Tibial nerve (tissue), 4 donors: ENCODE measurements around the gene THOC5. TPM values are rescaled to one million over a fixed set of nuclear protein-coding genes. Genes with fewer than 3 reads are reported as not detected.

Experiments
- DNase-seq, 2 donors: peaks; one replicate each; pipeline ENCODE4 v3.0.0-alpha.2; 2019; ENCODE audit warnings: low spot score in 2 of 2
- H3K27ac ChIP-seq, 4 donors: fragments of 200-600 bp; sonication (generic) in 3 of 4; one replicate each; pipeline ENCODE4 v1.5.1; 2017 to 2019; ENCODE audit warnings: mild to moderate bottlenecking in 1 of 4
- H3K27me3 ChIP-seq, 2 donors: fragments of 200-600 bp; sonication (generic) in 1 of 2; one replicate each; pipeline versions ENCODE4 v1.5.1 to v1.6.0; 2017 to 2019
- H3K36me3 ChIP-seq, 3 donors: fragments of 200-600 bp; sonication (generic); one replicate each; pipeline ENCODE4 v1.5.1; 2018 to 2019
- H3K4me1 ChIP-seq, 4 donors: fragments of 200-600 bp; sonication (generic) in 3 of 4; one replicate each; pipeline ENCODE4 v1.5.1; 2017 to 2019
- H3K4me3 ChIP-seq, 4 donors: fragments of 200-600 bp; sonication (generic) in 3 of 4; one replicate each; pipeline ENCODE4 v1.5.1; 2017 to 2019; ENCODE audit warnings: mild to moderate bottlenecking in 1 of 4, moderate library complexity in 1 of 4
- H3K9me3 ChIP-seq, 4 donors: fragments of 200-600 bp; sonication (generic) in 3 of 4; one replicate each; pipeline ENCODE4 v1.5.1; 2017 to 2019
- EP300 ChIP-seq, 2 donors: sonication (generic); formaldehyde crosslinking; IDR thresholded peaks; one replicate each; pipeline ENCODE4 v1.6.1; 2017; ENCODE audit warnings: antibody characterized with exemption in 2 of 2, mild to moderate bottlenecking in 1 of 2
- POLR2A ChIP-seq, 2 donors: fragments of 450-650 bp; IDR thresholded peaks; one replicate each; pipeline ENCODE4 v1.6.1; 2017; ENCODE audit warnings: antibody characterized with exemption in 2 of 2, mild to moderate bottlenecking in 2 of 2, moderate library complexity in 2 of 2
- WGBS, 2 donors: methylation state at CpG; one replicate each; pipeline ENCODE4 v1.1.5; 2018; 5-methylcytosine and 5-hydroxymethylcytosine counted together
- total RNA-seq, 4 donors: library from RNA; depleted of rRNA; stranded (reverse); fragments of >200 nt; gene quantifications; one replicate each; pipeline ENCODE4 v1.1.0, GENCODE V29; 2016
- TF ChIP-seq, protein P1 (sequence below), 5 experiments: fragments of 200-600 bp in 3 of 5; fragments of 450-650 bp in 2 of 5; sonication (generic) in 3 of 5; IDR thresholded peaks; one replicate each; pipeline ENCODE4 v1.5.1; 2016 to 2019; ENCODE audit warnings: antibody characterized with exemption in 5 of 5, mild to moderate bottlenecking in 3 of 5, moderate library complexity in 2 of 5

THOC5 gene
- total RNA-seq, 4 donors from 2014 or later = 31.2 to 65.9 (median 50.3) TPM

GRCh38 chr22:29484642-29485041, 68.9 kb downstream of the THOC5 start:
- no peak for TF ChIP-seq EP300 (IDR thresholded peaks at IDR 0.05)
- TF ChIP-seq, protein P1, sequence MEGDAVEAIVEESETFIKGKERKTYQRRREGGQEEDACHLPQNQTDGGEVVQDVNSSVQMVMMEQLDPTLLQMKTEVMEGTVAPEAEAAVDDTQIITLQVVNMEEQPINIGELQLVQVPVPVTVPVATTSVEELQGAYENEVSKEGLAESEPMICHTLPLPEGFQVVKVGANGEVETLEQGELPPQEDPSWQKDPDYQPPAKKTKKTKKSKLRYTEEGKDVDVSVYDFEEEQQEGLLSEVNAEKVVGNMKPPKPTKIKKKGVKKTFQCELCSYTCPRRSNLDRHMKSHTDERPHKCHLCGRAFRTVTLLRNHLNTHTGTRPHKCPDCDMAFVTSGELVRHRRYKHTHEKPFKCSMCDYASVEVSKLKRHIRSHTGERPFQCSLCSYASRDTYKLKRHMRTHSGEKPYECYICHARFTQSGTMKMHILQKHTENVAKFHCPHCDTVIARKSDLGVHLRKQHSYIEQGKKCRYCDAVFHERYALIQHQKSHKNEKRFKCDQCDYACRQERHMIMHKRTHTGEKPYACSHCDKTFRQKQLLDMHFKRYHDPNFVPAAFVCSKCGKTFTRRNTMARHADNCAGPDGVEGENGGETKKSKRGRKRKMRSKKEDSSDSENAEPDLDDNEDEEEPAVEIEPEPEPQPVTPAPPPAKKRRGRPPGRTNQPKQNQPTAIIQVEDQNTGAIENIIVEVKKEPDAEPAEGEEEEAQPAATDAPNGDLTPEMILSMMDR (IDR thresholded peaks at IDR 0.05) = no peak
- TF ChIP-seq POLR2A (IDR thresholded peaks at IDR 0.05) = no peak
- no peak overlapping the region for H3K4me3 ChIP-seq
- no peak for DNase-seq
- no peaks in the 10 kb centered on the region for H3K9me3 ChIP-seq
- peaks cover 4 to 37% of the 10 kb centered on the region in 2 donors for H3K27me3 ChIP-seq
- 94 to 95% methylated on average over 3 of the region's 3 CpGs for WGBS, 2 donors
- H3K27ac ChIP-seq = no peak overlapping the region
- peaks cover 0 to 23% (median 0%) of the 10 kb centered on the region in 3 donors for H3K36me3 ChIP-seq
- H3K4me1 ChIP-seq = peaks cover 0 to 24% (median 7%) of the 10 kb centered on the region in 4 donors

GRCh38 chr22:29483254-29483653, 70.3 kb downstream of the THOC5 start:
- 96% methylated on average over 13 of the region's 13 CpGs for WGBS, 2 donors

GRCh38 chr22:29482726-29483125, 70.8 kb downstream of the THOC5 start:
- WGBS, 2 donors = 93 to 97% methylated on average over 7 of the region's 7 CpGs
- Histone ChIP-seq H3K9me3 (no peaks in the 10 kb centered on the region), H3K4me1 (peaks cover 0 to 43% (median 7%) of the 10 kb centered on the region in 4 donors), H3K4me3 (no peak overlapping the region), H3K27me3 (peaks cover 4 to 56% of the 10 kb centered on the region in 2 donors), H3K27ac (no peak overlapping the region), H3K36me3 (peaks cover 0 to 21% (median 0%) of the 10 kb centered on the region in 3 donors)
- TF ChIP-seq EP300 (IDR thresholded peaks at IDR 0.05) (no peak), POLR2A (IDR thresholded peaks at IDR 0.05) (no peak)
- TF ChIP-seq, protein P1 (IDR thresholded peaks at IDR 0.05) = no peak
- DNase-seq = no peak

More at GRCh38 chr22:29483254-29483653, 70.3 kb downstream of the THOC5 start:
- Histone ChIP-seq H3K27ac (no peak overlapping the region), H3K4me3 (no peak overlapping the region), H3K36me3 (peaks cover 0 to 23% (median 0%) of the 10 kb centered on the region in 3 donors), H3K4me1 (peaks cover 0 to 38% (median 7%) of the 10 kb centered on the region in 4 donors), H3K9me3 (no peaks in the 10 kb centered on the region), H3K27me3 (peaks cover 4 to 51% of the 10 kb centered on the region in 2 donors)
- TF ChIP-seq EP300 (IDR thresholded peaks at IDR 0.05) = no peak
- TF ChIP-seq, protein P1 (IDR thresholded peaks at IDR 0.05) = no peak
- no peak for DNase-seq

DNA sequence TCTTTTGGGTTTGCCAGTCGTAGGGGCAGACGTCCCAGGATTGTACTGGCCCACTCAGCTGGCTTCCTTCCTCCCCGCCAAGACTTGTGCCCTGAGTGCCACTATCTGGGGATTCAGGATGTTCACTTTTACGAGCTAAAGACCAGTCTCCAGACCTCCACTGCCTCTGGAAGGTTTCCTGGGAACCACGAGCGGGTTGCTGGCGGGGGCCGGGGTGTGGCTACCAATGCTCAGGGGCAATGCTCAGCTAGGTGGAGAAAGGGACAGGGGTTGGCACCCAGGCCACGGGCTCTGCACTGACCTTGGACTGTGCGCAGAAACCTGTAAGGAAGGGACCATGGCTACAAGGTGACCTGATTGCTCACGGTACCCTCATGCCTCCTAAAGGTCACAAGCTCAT, 71.3 kb downstream of the THOC5 start:
- 75 to 78% methylated on average over 10 to 11 of the region's 11 CpGs for WGBS, 2 donors

More for the DNA sequence above, 71.3 kb downstream of the THOC5 start:
- H3K4me3 ChIP-seq = no peak overlapping the region
- TF ChIP-seq POLR2A (IDR thresholded peaks at IDR 0.05) (no peak), EP300 (IDR thresholded peaks at IDR 0.05) (no peak)
- TF ChIP-seq, protein P1 (IDR thresholded peaks at IDR 0.05) = no peak
- DNase-seq = no peak
- peaks cover 0 to 45% (median 7%) of the 10 kb centered on the region in 4 donors for H3K4me1 ChIP-seq
- H3K9me3 ChIP-seq = no peaks in the 10 kb centered on the region
- H3K27ac ChIP-seq = no peak overlapping the region
- peaks cover 0 to 18% (median 0%) of the 10 kb centered on the region in 3 donors for H3K36me3 ChIP-seq
- H3K27me3 ChIP-seq = peaks cover 4 to 61% of the 10 kb centered on the region in 2 donors
